PC-9 (cell line): Measurements from ENCODE around the gene LINGO1.

Source experiments
- EZH2 ChIP-seq: fragments of 200-600 bp; sonication (generic); IDR thresholded peaks from 2 replicates; pipeline ENCODE4 v1.8.0; 2017; ENCODE audit warnings: antibody characterized with exemption, low read depth
- TF ChIP-seq, protein P1 (sequence below): fragments of 200-600 bp; sonication (generic); conservative IDR thresholded peaks from 2 replicates; pipeline ENCODE4 v1.6.1; 2017; ENCODE audit warnings: mixed run types, antibody characterized with exemption, mild to moderate bottlenecking, moderate library complexity

DNA sequence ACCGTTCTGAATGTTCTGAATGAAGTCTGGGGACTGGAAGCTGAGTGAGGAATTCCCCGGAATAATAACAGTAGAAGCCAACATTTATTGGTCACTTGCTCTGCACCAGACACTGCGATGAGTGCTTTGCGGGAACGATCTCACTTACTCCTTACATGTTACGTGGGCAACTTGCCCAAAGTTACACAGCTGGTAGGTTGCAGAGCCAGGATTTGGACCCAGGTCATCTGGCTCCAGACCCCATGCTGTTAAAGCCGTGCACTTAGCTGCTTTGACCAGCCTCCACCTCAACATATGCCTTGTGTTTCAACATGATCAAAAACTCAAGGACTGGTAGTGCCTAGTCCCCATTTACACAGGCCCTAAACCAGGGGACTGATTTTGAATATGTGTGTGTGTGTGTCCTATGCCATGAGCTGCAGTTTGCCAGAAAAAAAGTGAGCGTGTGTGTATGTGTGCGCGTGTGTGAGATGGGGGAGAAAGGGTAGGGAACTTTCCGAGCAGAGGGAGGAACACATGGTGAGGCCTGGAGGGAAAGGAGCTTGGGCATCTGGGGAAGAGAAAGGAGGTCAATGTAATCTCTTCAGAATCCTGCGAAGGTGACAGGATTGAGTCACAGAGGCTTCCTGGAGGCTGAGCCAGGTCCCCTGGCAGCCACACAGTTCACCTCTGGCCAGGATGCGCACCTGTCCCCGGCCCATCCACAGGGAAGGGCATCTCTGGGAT, 28.9 kb downstream of the LINGO1 start:
- TF ChIP-seq, protein P1, sequence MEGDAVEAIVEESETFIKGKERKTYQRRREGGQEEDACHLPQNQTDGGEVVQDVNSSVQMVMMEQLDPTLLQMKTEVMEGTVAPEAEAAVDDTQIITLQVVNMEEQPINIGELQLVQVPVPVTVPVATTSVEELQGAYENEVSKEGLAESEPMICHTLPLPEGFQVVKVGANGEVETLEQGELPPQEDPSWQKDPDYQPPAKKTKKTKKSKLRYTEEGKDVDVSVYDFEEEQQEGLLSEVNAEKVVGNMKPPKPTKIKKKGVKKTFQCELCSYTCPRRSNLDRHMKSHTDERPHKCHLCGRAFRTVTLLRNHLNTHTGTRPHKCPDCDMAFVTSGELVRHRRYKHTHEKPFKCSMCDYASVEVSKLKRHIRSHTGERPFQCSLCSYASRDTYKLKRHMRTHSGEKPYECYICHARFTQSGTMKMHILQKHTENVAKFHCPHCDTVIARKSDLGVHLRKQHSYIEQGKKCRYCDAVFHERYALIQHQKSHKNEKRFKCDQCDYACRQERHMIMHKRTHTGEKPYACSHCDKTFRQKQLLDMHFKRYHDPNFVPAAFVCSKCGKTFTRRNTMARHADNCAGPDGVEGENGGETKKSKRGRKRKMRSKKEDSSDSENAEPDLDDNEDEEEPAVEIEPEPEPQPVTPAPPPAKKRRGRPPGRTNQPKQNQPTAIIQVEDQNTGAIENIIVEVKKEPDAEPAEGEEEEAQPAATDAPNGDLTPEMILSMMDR = no peak
- TF ChIP-seq EZH2 = no peak
